HepG2 (cell line): ENCODE data around the gene WDR81. TPM values are rescaled to one million over a fixed set of nuclear protein-coding genes. Genes with fewer than 3 reads are reported as not detected.

Experiments
- AGO1 ChIP-seq: fragments of 200-400 bp; formaldehyde crosslinking; IDR thresholded peaks from 2 replicates; pipeline ENCODE4 v1.6.1; 2017; ENCODE audit warnings: mild to moderate bottlenecking, low read depth, low read length, moderate library complexity; ENCODE audit not compliant: poor library complexity, severe bottlenecking
- ARID5B ChIP-seq: IDR thresholded peaks from 2 replicates; pipeline ENCODE4 v1.4.0; 2020; ENCODE audit warnings: mild to moderate bottlenecking, missing genetic modification reagents
- CEBPG ChIP-seq: IDR thresholded peaks from 2 replicates; pipeline ENCODE4 v1.6.1; 2016
- FOXJ3 ChIP-seq: sonication (generic); formaldehyde crosslinking; IDR thresholded peaks from 2 replicates; pipeline ENCODE4 v1.4.0; 2020; ENCODE audit warnings: missing genetic modification reagents, mild to moderate bottlenecking, borderline replicate concordance
- IRF2 ChIP-seq: IDR thresholded peaks from 2 replicates; pipeline ENCODE4 v1.6.1; 2018; ENCODE audit warnings: missing genetic modification reagents, missing compliant biosample characterization
- LBX2 ChIP-seq: sonication (generic); formaldehyde crosslinking; IDR thresholded peaks from 2 replicates; pipeline ENCODE4 v1.5.0; 2020; ENCODE audit warnings: missing genetic modification reagents, mild to moderate bottlenecking, borderline replicate concordance
- MIXL1 ChIP-seq: IDR thresholded peaks from 2 replicates; pipeline ENCODE4 v1.6.1; 2016
- MYNN ChIP-seq: sonication (generic); formaldehyde crosslinking; IDR thresholded peaks from 2 replicates; pipeline ENCODE4 v1.4.0; 2020; ENCODE audit warnings: mild to moderate bottlenecking, low read depth, missing genetic modification reagents
- RFXANK ChIP-seq: IDR thresholded peaks from 2 replicates; pipeline ENCODE4 v1.6.1; 2016
- RNF2 ChIP-seq: fragments of 450-650 bp; conservative IDR thresholded peaks from 2 replicates; pipeline ENCODE4 v1.6.1; 2016; ENCODE audit warnings: low read depth
- THAP11 ChIP-seq: IDR thresholded peaks from 2 replicates; pipeline ENCODE4 v1.6.1; 2016; ENCODE audit warnings: missing biosample characterization, missing genetic modification reagents
- ZFYVE20 ChIP-seq: sonication (generic); formaldehyde crosslinking; IDR thresholded peaks from 2 replicates; pipeline ENCODE4 v1.8.0; 2023; ENCODE audit warnings: low read depth, mild to moderate bottlenecking, moderate library complexity, missing genetic modification reagents, borderline replicate concordance
- ZGPAT ChIP-seq: IDR thresholded peaks from 2 replicates; pipeline ENCODE4 v1.6.1; 2016; ENCODE audit warnings: mild to moderate bottlenecking
- ZNF264 ChIP-seq: sonication (generic); formaldehyde crosslinking; IDR thresholded peaks from 2 replicates; pipeline ENCODE4 v1.4.0; 2020; ENCODE audit warnings: missing genetic modification reagents
- ZNF326 ChIP-seq: sonication (generic); formaldehyde crosslinking; IDR thresholded peaks from 2 replicates; pipeline ENCODE4 v1.4.0; 2020; ENCODE audit warnings: missing genetic modification reagents, borderline replicate concordance
- ZNF607 ChIP-seq: sonication (generic); formaldehyde crosslinking; IDR thresholded peaks from 2 replicates; pipeline ENCODE4 v1.5.1; 2020; ENCODE audit warnings: missing genetic modification reagents, mild to moderate bottlenecking, borderline replicate concordance
- ZNF652 ChIP-seq: IDR thresholded peaks from 2 replicates; pipeline ENCODE4 v1.6.1; 2016; ENCODE audit warnings: low read depth, borderline replicate concordance
- ZNF773 ChIP-seq: sonication (generic); formaldehyde crosslinking; IDR thresholded peaks from 2 replicates; pipeline ENCODE4 v1.4.0; 2020; ENCODE audit warnings: missing genetic modification reagents, borderline replicate concordance
- polyA plus RNA-seq, 8 experiments: library from polyadenylated mRNA; depleted of rRNA in 3 of 8; stranded (reverse) in 7 of 8; unstranded in 1 of 8; fragments of >200 nt; fragmentation: Illumina TruSeq in 4 of 8; extraction: Trizol in 4 of 8; gene quantifications; 2 replicates each; pipeline versions ENCODE4 v1.2.1 to v1.2.3, GENCODE V29; 2011 to 2016; ENCODE audit warnings: low read depth in 4 of 8, missing spikeins in 1 of 8, mixed read lengths in 1 of 8; ENCODE audit not compliant: insufficient read depth in 1 of 8
- total RNA-seq, 5 experiments: library from RNA; depleted of rRNA; stranded (reverse); fragments of >200 nt; fragmentation: Illumina TruSeq; extraction: Trizol; gene quantifications; 2 replicates each; pipeline ENCODE4 v1.2.3, GENCODE V29; 2016; ENCODE audit warnings: low read depth in 1 of 5
- TF ChIP-seq, protein P1 (sequence below): sonication (generic); formaldehyde crosslinking; IDR thresholded peaks from 2 replicates; pipeline ENCODE4 v1.5.1; 2020; ENCODE audit warnings: missing genetic modification reagents, mild to moderate bottlenecking, borderline replicate concordance
- TF ChIP-seq, protein P2 (sequence below): sonication (generic); formaldehyde crosslinking; IDR thresholded peaks from 2 replicates; pipeline ENCODE4 v1.5.0; 2020; ENCODE audit warnings: mild to moderate bottlenecking, missing genetic modification reagents, moderate library complexity

Gene WDR81
- total and polyA plus RNA-seq, 2 of the 13 experiments (the other 11 are each of a cell fraction or from before 2014, with no cell fraction given) = 9.1 to 16.7 TPM

DNA sequence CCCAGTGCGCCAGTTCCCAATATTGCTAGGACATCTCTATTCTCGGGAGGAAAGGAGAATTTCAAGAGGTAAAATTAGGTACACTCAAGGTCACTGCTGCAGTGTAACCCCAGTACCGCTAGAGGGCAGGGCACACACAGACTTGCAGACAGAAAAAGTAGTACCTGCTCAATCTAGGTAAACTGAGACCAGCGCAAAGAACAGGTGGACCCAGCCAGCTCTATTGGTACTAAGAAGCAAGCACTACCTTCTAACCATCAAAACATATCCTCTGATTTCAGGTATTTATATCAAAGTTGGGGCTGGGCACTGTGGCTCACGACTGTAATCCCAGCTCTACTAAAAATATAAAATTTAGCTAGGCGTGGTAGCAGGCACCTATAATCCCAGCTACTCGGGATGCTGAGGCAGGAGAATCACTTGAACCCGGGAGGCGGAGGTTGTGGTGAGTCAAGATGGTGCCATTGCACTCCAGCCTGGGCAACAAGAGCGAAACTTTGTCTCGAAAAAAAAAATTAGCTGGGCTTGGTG, 3.6 kb upstream of the WDR81 start (continued):
- TF ChIP-seq, protein P1, sequence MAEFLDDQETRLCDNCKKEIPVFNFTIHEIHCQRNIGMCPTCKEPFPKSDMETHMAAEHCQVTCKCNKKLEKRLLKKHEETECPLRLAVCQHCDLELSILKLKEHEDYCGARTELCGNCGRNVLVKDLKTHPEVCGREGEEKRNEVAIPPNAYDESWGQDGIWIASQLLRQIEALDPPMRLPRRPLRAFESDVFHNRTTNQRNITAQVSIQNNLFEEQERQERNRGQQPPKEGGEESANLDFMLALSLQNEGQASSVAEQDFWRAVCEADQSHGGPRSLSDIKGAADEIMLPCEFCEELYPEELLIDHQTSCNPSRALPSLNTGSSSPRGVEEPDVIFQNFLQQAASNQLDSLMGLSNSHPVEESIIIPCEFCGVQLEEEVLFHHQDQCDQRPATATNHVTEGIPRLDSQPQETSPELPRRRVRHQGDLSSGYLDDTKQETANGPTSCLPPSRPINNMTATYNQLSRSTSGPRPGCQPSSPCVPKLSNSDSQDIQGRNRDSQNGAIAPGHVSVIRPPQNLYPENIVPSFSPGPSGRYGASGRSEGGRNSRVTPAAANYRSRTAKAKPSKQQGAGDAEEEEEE (CRISPR knock-in tag) = no peak
- TF ChIP-seq ZNF773 (no peak), IRF2 (CRISPR knock-in tag) (peak; percentile 29; the same call in 1 of the 2 replicates), ZNF326 (CRISPR knock-in tag) (no peak), LBX2 (CRISPR knock-in tag) (no peak), ZNF652 (no peak), CEBPG (CRISPR knock-in tag) (peak; percentile 7; the same call in 1 of the 2 replicates), MIXL1 (CRISPR knock-in tag) (peak; percentile 14; the same call in 1 of the 2 replicates), ZFYVE20 (CRISPR knock-in tag) (no peak), THAP11 (CRISPR knock-in tag) (peak; percentile 45), FOXJ3 (CRISPR knock-in tag) (no peak), MYNN (CRISPR knock-in tag) (no peak), ZNF607 (CRISPR knock-in tag) (0 out of 2 replicates have a peak, but pooled peaks have one; percentile 47), RFXANK (CRISPR knock-in tag) (no peak), ZGPAT (peak; percentile 52), RNF2 (no peak), AGO1 (no peak), ZNF264 (no peak), ARID5B (CRISPR knock-in tag) (0 out of 2 replicates have a peak, but pooled peaks have one; percentile 14)
- TF ChIP-seq, protein P2, sequence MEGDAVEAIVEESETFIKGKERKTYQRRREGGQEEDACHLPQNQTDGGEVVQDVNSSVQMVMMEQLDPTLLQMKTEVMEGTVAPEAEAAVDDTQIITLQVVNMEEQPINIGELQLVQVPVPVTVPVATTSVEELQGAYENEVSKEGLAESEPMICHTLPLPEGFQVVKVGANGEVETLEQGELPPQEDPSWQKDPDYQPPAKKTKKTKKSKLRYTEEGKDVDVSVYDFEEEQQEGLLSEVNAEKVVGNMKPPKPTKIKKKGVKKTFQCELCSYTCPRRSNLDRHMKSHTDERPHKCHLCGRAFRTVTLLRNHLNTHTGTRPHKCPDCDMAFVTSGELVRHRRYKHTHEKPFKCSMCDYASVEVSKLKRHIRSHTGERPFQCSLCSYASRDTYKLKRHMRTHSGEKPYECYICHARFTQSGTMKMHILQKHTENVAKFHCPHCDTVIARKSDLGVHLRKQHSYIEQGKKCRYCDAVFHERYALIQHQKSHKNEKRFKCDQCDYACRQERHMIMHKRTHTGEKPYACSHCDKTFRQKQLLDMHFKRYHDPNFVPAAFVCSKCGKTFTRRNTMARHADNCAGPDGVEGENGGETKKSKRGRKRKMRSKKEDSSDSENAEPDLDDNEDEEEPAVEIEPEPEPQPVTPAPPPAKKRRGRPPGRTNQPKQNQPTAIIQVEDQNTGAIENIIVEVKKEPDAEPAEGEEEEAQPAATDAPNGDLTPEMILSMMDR = peak; percentile 92
